CD14-positive monocyte (primary cell): ENCODE data around the gene COTL1. TPM values are rescaled to one million over a fixed set of nuclear protein-coding genes. Genes with fewer than 3 reads are reported as not detected.
A peak's percentile ranks its signal among the peaks of the same experiment; 100 is the strongest.

ENCODE experiments used
- DNase-seq, 3 donors: peaks; one replicate each; pipeline ENCODE4 v3.0.0-alpha.2; 2011 to 2022
- H2AFZ ChIP-seq: 2 replicates; pipeline ENCODE4 v1.6.0; 2012; ENCODE audit warnings: mild to moderate bottlenecking, low read depth, low read length, inconsistent platforms; ENCODE audit not compliant: insufficient read depth, poor library complexity, severe bottlenecking
- H3K27ac ChIP-seq, 2 donors: 1 replicate in 1 of 2; 2 replicates in 1 of 2; pipeline ENCODE4 v1.5.1; 2012 to 2013; ENCODE audit warnings: low read length in 2 of 2, control low read depth in 1 of 2, inconsistent platforms in 1 of 2, low read depth in 1 of 2, mild to moderate bottlenecking in 1 of 2
- H3K27me3 ChIP-seq, 2 donors: one replicate each; pipeline versions ENCODE4 v1.6.0 to v1.6.1; 2011 to 2013; ENCODE audit warnings: low read length in 2 of 2; ENCODE audit not compliant: control insufficient read depth in 2 of 2, insufficient read depth in 2 of 2
- H3K36me3 ChIP-seq, 2 donors: replicated peaks in 1 of 2; 1 replicate in 1 of 2; 2 replicates in 1 of 2; pipeline versions ENCODE4 v1.5.1 to v1.6.1; 2012 to 2013; ENCODE audit warnings: low read length in 2 of 2, control low read depth in 1 of 2, inconsistent platforms in 1 of 2, mild to moderate bottlenecking in 1 of 2; ENCODE audit not compliant: insufficient read depth in 2 of 2, control insufficient read depth in 1 of 2
- H3K4me1 ChIP-seq, 2 donors: 1 replicate in 1 of 2; 2 replicates in 1 of 2; pipeline versions ENCODE4 v1.5.1 to v1.6.1; 2012 to 2013; ENCODE audit warnings: low read length in 2 of 2, control low read depth in 1 of 2, inconsistent platforms in 1 of 2, mild to moderate bottlenecking in 1 of 2, moderate library complexity in 1 of 2; ENCODE audit not compliant: insufficient read depth in 2 of 2, control insufficient read depth in 1 of 2
- H3K4me2 ChIP-seq: replicated peaks from 2 replicates; pipeline ENCODE3; 2012; ENCODE audit warnings: low read length, moderate library complexity, mild to moderate bottlenecking; ENCODE audit not compliant: poor library complexity, severe bottlenecking; ENCODE audit errors: extremely low read depth
- H3K4me3 ChIP-seq, 3 experiments: fragments of 200-600 bp in 1 of 3; sonication (generic) in 1 of 3; replicated peaks in 1 of 3; 1 replicate in 2 of 3; 2 replicates in 1 of 3; pipeline ENCODE4 v1.5.1; 2011 to 2013; ENCODE audit warnings: low read length in 3 of 3, mild to moderate bottlenecking in 3 of 3, control low read depth in 2 of 3, low read depth in 2 of 3, inconsistent platforms in 1 of 3, moderate library complexity in 1 of 3
- H3K79me2 ChIP-seq: 2 replicates; pipeline ENCODE4 v1.6.0; 2012; ENCODE audit warnings: mild to moderate bottlenecking, control low read depth, inconsistent platforms, low read length, moderate library complexity; ENCODE audit not compliant: insufficient read depth
- H3K9ac ChIP-seq: 2 replicates; pipeline ENCODE4 v1.6.0; 2017; ENCODE audit warnings: low read length, mild to moderate bottlenecking; ENCODE audit not compliant: insufficient read depth, poor library complexity, severe bottlenecking
- H3K9me3 ChIP-seq, 2 donors: replicated peaks in 1 of 2; 1 replicate in 1 of 2; 2 replicates in 1 of 2; pipeline versions ENCODE4 v1.5.1 to v1.6.1; 2012 to 2013; ENCODE audit warnings: low read length in 2 of 2, control low read depth in 1 of 2; ENCODE audit not compliant: control insufficient read depth in 1 of 2, insufficient read depth in 1 of 2
- H4K20me1 ChIP-seq: 2 replicates; pipeline ENCODE4 v1.6.0; 2012; ENCODE audit warnings: mild to moderate bottlenecking, low read length, control low read depth, moderate library complexity; ENCODE audit not compliant: insufficient read depth
- H3K27ac Mint-ChIP-seq, 7 donors: one replicate each; pipeline ENCODE4 v1.8.0; 2020; ENCODE audit warnings: mild to moderate bottlenecking in 7 of 7, mixed read lengths in 7 of 7, moderate library complexity in 6 of 7, inconsistent platforms in 2 of 7
- H3K27me3 Mint-ChIP-seq, 3 donors: one replicate each; pipeline ENCODE4 v1.8.0; 2021 to 2022; ENCODE audit warnings: low read depth in 3 of 3, mild to moderate bottlenecking in 3 of 3, mixed read lengths in 3 of 3, moderate library complexity in 3 of 3, inconsistent platforms in 1 of 3
- H3K36me3 Mint-ChIP-seq, 2 donors: one replicate each; pipeline ENCODE4 v1.8.0; 2020; ENCODE audit warnings: mixed read lengths in 2 of 2, inconsistent platforms in 1 of 2, mild to moderate bottlenecking in 1 of 2
- H3K4me1 Mint-ChIP-seq: one replicate; pipeline ENCODE4 v1.8.0; 2020; ENCODE audit warnings: mild to moderate bottlenecking, mixed read lengths
- H3K4me3 Mint-ChIP-seq, 2 donors: one replicate each; pipeline ENCODE4 v1.8.0; 2020; ENCODE audit warnings: mild to moderate bottlenecking in 2 of 2, mixed read lengths in 2 of 2, moderate library complexity in 1 of 2
- H3K9me3 Mint-ChIP-seq, 7 donors: one replicate each; pipeline ENCODE4 v1.8.0; 2020 to 2022; ENCODE audit warnings: mixed read lengths in 7 of 7, mild to moderate bottlenecking in 6 of 7, moderate library complexity in 6 of 7, inconsistent platforms in 2 of 7
- WGBS: methylation state at CpG from one replicate; pipeline ENCODE4 v1.1.5; 2013; ENCODE audit warnings: missing lambda C conversion rate; ENCODE audit not compliant: insufficient coverage; 5-methylcytosine and 5-hydroxymethylcytosine counted together
- intact Hi-C, 2 donors: fragments of 100-400 bp; cut with micrococcal nuclease; formaldehyde crosslinking; loops; one replicate each; pipeline versions ENCODE4 v1.15.0 to v1.15.1; 2023
- polyA plus RNA-seq, 3 donors: library from polyadenylated mRNA; depleted of rRNA in 1 of 3; unstranded in 2 of 3; stranded (reverse) in 1 of 3; fragments of 300-500 nt in 2 of 3; fragments of >200 nt in 1 of 3; fragmentation: Illumina TruSeq in 2 of 3; gene quantifications; 1 replicate in 2 of 3; 2 replicates in 1 of 3; pipeline ENCODE4 v1.2.3, GENCODE V29; 2012 to 2021
- TF ChIP-seq, protein P1 (sequence below): fragments of 200-600 bp; IDR thresholded peaks from one replicate; pipeline ENCODE4 v1.8.0; 2022; ENCODE audit warnings: antibody characterized with exemption, mild to moderate bottlenecking

COTL1 gene
- polyA plus RNA-seq, 3 donors, result 648 to 1,843 (median 1,643) TPM

DNA sequence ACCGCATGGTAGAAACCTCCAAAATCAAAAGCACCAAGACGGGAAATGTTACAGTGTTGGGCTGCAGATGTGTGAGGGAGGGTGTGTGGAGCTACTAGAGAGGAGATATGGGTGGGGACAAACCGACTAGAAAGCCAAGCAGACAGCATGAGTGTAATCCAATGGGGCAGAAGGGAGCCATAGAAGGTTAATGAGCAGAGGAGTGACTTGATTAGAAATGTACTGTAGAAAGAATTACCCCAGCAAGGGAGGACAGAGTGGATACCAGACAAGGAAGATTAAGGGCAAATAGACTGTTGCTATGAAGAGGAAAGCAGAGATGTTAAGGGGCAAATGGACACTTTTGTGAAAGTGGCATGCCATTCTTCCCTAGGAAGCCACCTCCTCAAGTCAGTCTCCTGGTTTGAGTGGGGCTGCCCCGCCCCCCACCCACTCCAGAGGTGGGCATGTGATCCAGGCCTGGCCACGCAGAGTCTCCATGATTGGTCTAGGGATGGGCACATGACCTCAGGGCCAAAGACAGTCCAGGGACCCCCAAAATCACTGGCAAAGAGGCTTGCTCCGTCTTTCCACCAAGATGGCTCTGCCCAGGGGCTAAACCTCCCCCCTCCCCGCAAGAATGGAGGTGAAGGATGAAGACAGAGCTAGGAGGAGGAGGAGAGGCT lies 4.3 kb downstream of the COTL1 start:
- H4K20me1 ChIP-seq, result peaks cover 89% of the 10 kb centered on the region

DNA sequence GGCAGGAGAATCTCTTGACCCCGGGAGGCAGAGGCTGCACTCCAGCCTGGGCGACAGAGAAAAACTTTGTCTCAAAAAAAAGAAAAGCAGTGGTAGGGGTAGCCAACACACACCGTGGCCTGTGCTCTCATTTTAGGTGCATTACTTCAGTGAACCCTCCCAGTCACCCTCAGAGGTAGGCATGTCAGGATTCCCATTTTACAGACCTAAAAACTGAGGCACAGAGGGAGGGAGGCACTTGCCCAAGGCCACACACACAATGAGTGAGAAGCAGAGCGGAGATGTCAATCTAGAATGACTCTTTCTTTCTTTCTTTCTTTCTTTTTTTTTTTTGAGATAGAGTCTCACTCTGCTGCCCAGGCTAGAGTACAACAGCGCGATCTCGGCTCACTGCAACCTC lies 5.2 kb downstream of the COTL1 start:
- Mint-ChIP-seq H3K27me3 (no peaks in the 10 kb centered on the region), H3K27ac (peak overlapping the region; percentile 36 to 98 (median 76)), H3K4me1 (peaks cover 83% of the 10 kb centered on the region), H3K4me3 (no peak overlapping the region), H3K9me3 (peaks cover 15 to 25% (median 18%) of the 10 kb centered on the region in 7 donors), H3K36me3 (peaks cover 84 to 92% of the 10 kb centered on the region in 2 donors)
- no peak overlapping the region for H3K4me3 ChIP-seq
- peaks cover 14 to 15% of the 10 kb centered on the region in 2 donors for H3K9me3 ChIP-seq
- H3K36me3 ChIP-seq, result peaks cover 67 to 82% of the 10 kb centered on the region in 2 donors
- H3K27me3 ChIP-seq, result no peaks in the 10 kb centered on the region
- H3K9ac ChIP-seq, result no peak overlapping the region
- H3K27ac ChIP-seq, result peak overlapping the region; percentile 18 to 99
- DNase-seq, result no peak
- peaks cover 81 to 83% of the 10 kb centered on the region in 2 donors for H3K4me1 ChIP-seq
- peaks cover 98% of the 10 kb centered on the region for H3K79me2 ChIP-seq
- intact Hi-C loops, result no loop called here
- H3K4me2 ChIP-seq, result peak overlapping the region; percentile 24
- peaks cover 94% of the 10 kb centered on the region for H4K20me1 ChIP-seq
- TF ChIP-seq, protein P1, sequence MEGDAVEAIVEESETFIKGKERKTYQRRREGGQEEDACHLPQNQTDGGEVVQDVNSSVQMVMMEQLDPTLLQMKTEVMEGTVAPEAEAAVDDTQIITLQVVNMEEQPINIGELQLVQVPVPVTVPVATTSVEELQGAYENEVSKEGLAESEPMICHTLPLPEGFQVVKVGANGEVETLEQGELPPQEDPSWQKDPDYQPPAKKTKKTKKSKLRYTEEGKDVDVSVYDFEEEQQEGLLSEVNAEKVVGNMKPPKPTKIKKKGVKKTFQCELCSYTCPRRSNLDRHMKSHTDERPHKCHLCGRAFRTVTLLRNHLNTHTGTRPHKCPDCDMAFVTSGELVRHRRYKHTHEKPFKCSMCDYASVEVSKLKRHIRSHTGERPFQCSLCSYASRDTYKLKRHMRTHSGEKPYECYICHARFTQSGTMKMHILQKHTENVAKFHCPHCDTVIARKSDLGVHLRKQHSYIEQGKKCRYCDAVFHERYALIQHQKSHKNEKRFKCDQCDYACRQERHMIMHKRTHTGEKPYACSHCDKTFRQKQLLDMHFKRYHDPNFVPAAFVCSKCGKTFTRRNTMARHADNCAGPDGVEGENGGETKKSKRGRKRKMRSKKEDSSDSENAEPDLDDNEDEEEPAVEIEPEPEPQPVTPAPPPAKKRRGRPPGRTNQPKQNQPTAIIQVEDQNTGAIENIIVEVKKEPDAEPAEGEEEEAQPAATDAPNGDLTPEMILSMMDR, result no peak
- no peak overlapping the region for H2AFZ ChIP-seq
- WGBS, result 98% methylated on average over 5 of the region's 7 CpGs

More for the DNA sequence above, 4.3 kb downstream of the COTL1 start:
- peaks cover 67 to 82% of the 10 kb centered on the region in 2 donors for H3K36me3 ChIP-seq
- peak overlapping the region in 2 of 3 experiments; percentile 4 to 100 for H3K4me3 ChIP-seq
- 100% methylated on average over 2 of the region's 7 CpGs for WGBS
- H3K4me1 Mint-ChIP-seq, result peaks cover 75% of the 10 kb centered on the region
- H3K9ac ChIP-seq, result peak overlapping the region; percentile 92
- H3K27me3 Mint-ChIP-seq, result no peaks in the 10 kb centered on the region
- H3K27me3 ChIP-seq, result no peaks in the 10 kb centered on the region
- peak overlapping the region; percentile 44 to 98 (median 82) for H3K27ac Mint-ChIP-seq
- H3K27ac ChIP-seq, result peak overlapping the region; percentile 25 to 84
- intact Hi-C loops, result no loop called here
- peak overlapping the region; percentile 32 to 98 for H3K4me3 Mint-ChIP-seq
- H3K9me3 Mint-ChIP-seq, result peaks cover 15 to 24% (median 18%) of the 10 kb centered on the region in 7 donors
- H3K9me3 ChIP-seq, result peaks cover 14 to 15% of the 10 kb centered on the region in 2 donors
- H3K4me1 ChIP-seq, result peaks cover 75 to 77% of the 10 kb centered on the region in 2 donors
- peaks cover 92% of the 10 kb centered on the region for H3K79me2 ChIP-seq
- TF ChIP-seq, protein P1, result no peak
- DNase-seq, result no peak
- peaks cover 80 to 85% of the 10 kb centered on the region in 2 donors for H3K36me3 Mint-ChIP-seq
- H3K4me2 ChIP-seq, result peak overlapping the region; percentile 97
- no peak overlapping the region for H2AFZ ChIP-seq
